Measurements from ENCODE around the gene MS4A4A. TPM values are rescaled to one million over a fixed set of nuclear protein-coding genes. Genes with fewer than 3 reads are reported as not detected.

MS4A4A gene
- total and polyA plus RNA-seq, 2 experiments from 2014 or later, result not detected

DNA sequence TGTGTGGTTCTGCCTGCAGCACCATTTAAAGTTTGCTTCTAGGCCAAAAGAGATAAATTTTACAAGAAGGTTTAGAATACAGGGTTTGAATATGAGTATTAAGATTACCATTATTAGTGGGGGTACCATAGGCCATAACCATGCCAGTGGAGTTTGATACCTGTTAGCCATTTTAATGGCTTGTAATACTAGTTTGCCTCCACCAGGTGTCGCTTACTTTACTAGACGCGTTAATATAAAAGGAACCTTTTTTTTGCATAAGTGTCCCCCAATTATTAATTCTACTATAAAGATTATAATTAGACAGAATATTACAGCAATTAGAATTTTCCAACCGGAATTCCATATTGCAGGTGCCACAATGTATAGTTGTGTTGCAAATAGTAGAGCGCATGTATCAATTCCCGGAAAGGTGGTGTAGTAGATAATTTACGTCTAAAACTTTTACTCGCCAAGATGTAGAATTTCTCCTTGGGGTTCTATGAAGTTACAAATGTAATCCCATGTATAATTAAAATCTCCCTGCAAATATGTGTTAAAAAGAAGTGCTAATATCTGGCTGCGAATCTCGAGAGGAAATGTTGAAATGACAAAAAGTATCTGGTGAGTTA is 62.7 kb downstream of the MS4A4A start:
- peak; percentile 8 to 13 for DNase-seq (ENCODE audit: low read depth in 1 of 2, low spot score in 1 of 2)
- no peaks in the 10 kb centered on the region for H3K36me3 ChIP-seq
- TF ChIP-seq, protein P1, sequence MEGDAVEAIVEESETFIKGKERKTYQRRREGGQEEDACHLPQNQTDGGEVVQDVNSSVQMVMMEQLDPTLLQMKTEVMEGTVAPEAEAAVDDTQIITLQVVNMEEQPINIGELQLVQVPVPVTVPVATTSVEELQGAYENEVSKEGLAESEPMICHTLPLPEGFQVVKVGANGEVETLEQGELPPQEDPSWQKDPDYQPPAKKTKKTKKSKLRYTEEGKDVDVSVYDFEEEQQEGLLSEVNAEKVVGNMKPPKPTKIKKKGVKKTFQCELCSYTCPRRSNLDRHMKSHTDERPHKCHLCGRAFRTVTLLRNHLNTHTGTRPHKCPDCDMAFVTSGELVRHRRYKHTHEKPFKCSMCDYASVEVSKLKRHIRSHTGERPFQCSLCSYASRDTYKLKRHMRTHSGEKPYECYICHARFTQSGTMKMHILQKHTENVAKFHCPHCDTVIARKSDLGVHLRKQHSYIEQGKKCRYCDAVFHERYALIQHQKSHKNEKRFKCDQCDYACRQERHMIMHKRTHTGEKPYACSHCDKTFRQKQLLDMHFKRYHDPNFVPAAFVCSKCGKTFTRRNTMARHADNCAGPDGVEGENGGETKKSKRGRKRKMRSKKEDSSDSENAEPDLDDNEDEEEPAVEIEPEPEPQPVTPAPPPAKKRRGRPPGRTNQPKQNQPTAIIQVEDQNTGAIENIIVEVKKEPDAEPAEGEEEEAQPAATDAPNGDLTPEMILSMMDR (IDR thresholded peaks at IDR 0.05; ENCODE audit: low read depth, low read length), result peak; percentile 45
- H3K27me3 ChIP-seq, result no peaks in the 10 kb centered on the region
- H3K9me3 ChIP-seq (ENCODE audit: low read depth), result no peaks in the 10 kb centered on the region
- no peak overlapping the region for H3K27ac ChIP-seq
- H3K4me1 ChIP-seq (ENCODE audit: low read depth), result no peaks in the 10 kb centered on the region
- no peak overlapping the region for H3K4me3 ChIP-seq

DNA sequence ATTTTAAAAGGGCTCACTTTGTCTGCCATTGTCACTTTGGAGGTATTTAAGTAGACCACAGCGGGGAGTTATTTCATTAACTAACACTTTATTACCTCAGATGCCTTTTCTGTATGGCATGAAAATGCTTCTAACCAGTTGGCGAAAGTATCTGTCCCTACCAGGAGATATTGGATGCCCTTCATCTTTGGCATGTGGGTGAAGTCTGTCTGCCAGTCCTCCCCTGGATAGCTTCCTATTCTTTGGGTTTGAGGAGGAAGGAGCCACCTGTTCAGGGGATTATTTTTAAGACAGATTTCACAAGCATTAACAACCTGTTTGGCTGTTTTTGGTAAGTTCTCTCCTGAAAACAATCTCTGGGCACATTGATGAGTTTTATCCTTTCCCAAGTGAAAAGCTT is 63.7 kb downstream of the MS4A4A start:
- Histone ChIP-seq H3K27me3 (no peaks in the 10 kb centered on the region), H3K9me3 (ENCODE audit: low read depth) (no peaks in the 10 kb centered on the region), H3K27ac (no peak overlapping the region), H3K36me3 (no peaks in the 10 kb centered on the region), H3K4me1 (ENCODE audit: low read depth) (no peaks in the 10 kb centered on the region), H3K4me3 (no peak overlapping the region)
- TF ChIP-seq, protein P1 (IDR thresholded peaks at IDR 0.05; ENCODE audit: low read depth, low read length), result no peak
- DNase-seq (ENCODE audit: low read depth in 1 of 2, low spot score in 1 of 2), result no peak

DNA sequence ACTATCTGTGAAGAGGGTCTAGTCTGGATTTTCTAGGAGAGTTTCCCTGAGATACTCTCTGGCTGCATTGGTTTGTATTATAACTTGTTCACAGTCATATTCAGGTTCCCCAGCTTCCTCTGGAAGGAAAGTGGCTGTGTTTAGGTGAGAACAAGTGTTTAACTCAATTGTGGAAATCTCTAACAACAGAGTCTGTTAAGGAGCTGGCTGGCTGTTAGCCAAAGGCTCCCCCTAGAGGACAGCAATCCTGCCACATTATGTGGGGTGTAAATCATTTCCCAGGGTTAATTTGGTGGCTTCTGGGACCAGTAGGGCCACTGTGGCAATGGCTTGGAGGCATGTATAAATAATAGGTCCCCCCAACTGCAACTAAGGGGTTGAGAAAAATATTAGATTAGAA is 65.0 kb downstream of the MS4A4A start:
- peak; percentile 3 to 57 for DNase-seq (ENCODE audit: low read depth in 1 of 2, low spot score in 1 of 2)
- H3K9me3 ChIP-seq (ENCODE audit: low read depth), result no peaks in the 10 kb centered on the region
- no peak overlapping the region for H3K4me3 ChIP-seq
- TF ChIP-seq, protein P1 (IDR thresholded peaks at IDR 0.05; ENCODE audit: low read depth, low read length), result peak; percentile 28
- H3K36me3 ChIP-seq, result no peaks in the 10 kb centered on the region
- no peak overlapping the region for H3K27ac ChIP-seq
- H3K27me3 ChIP-seq, result no peaks in the 10 kb centered on the region
- H3K4me1 ChIP-seq (ENCODE audit: low read depth), result no peaks in the 10 kb centered on the region

DNA sequence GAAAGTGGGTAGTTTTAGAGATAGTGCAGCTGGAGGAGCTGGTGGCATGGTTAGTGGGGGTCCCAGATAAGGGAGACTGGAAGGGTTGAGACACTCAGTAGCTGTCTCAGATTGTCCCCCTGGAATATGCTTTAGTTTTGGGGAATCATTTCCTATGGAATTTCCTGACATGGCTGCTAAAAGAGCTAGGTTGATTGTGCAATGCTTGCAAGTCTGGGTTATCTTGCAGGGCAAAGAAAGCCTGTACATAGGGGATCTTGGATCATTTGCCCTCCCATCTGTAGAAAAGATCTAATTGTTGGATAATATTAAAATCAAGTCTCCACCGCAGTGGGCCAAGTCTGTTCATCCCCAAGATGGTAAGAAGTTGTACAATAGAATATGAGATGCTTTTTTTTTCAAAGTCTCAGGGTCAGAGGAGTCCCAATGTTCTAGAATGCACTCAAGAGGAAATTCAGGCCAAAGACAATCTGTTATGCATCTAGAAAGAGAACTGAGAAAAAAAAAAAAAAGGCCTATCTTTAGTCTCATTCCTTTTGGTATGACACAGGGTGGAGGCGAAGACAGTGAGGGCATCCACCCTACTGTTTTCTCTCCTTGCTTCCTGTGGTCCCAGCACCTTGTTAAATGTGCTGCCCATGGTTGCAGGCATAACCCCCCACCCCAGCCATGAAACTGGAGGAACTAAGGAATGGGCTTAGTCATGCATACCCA is 66.8 kb downstream of the MS4A4A start:
- H3K27me3 ChIP-seq, result no peaks in the 10 kb centered on the region
- no peak for DNase-seq (ENCODE audit: low read depth in 1 of 2, low spot score in 1 of 2)
- TF ChIP-seq, protein P1 (IDR thresholded peaks at IDR 0.05; ENCODE audit: low read depth, low read length), result no peak
- H3K9me3 ChIP-seq (ENCODE audit: low read depth), result no peaks in the 10 kb centered on the region
- no peaks in the 10 kb centered on the region for H3K36me3 ChIP-seq
- H3K4me3 ChIP-seq, result no peak overlapping the region
- H3K4me1 ChIP-seq (ENCODE audit: low read depth), result no peaks in the 10 kb centered on the region
- no peak overlapping the region for H3K27ac ChIP-seq

DNA sequence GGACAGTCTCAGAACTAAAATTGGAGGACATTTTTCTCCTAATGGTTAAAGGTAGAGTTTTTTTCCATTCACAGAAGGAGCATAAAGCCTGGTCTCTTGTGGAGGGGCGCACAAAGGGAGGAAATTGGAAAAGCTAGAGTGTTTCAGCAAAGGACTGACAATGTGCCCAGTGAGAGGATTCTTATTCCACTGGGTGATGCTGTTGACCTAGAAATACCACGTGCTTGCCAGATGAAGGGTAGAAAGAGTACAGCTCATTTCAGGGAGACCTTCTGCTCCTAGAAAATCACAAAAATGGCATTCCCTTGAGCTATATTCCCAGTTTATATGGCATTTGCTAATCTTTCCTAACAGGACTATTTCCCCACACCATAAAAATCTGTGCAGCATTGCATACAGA is 67.7 kb downstream of the MS4A4A start:
- H3K27ac ChIP-seq, result no peak overlapping the region
- DNase-seq (ENCODE audit: low read depth in 1 of 2, low spot score in 1 of 2), result no peak
- H3K36me3 ChIP-seq, result no peaks in the 10 kb centered on the region
- TF ChIP-seq, protein P1 (IDR thresholded peaks at IDR 0.05; ENCODE audit: low read depth, low read length), result no peak
- H3K4me3 ChIP-seq, result no peak overlapping the region
- no peaks in the 10 kb centered on the region for H3K27me3 ChIP-seq
- H3K4me1 ChIP-seq (ENCODE audit: low read depth), result no peaks in the 10 kb centered on the region
- no peaks in the 10 kb centered on the region for H3K9me3 ChIP-seq (ENCODE audit: low read depth)
